NCI-H446 (cell line): ENCODE data around the gene CSF1R.

Experiments used
- DNase-seq, 2 experiments: peaks; one replicate each; lab custom pipeline; 2025; lab: John Stamatoyannopoulos, UW

Gene CSF1R

GRCh38 chr5:150024346-150024984 lies 61.9 kb downstream of the CSF1R start:
- DNase-seq, result no peak

GRCh38 chr5:150023136-150023535 lies 63.2 kb downstream of the CSF1R start:
- DNase-seq, result no peak

GRCh38 chr5:150022681-150023080 lies 63.7 kb downstream of the CSF1R start:
- no peak for DNase-seq

GRCh38 chr5:150022158-150022531 lies 64.2 kb downstream of the CSF1R start:
- no peak for DNase-seq

GRCh38 chr5:150021491-150022157 lies 64.7 kb downstream of the CSF1R start:
- DNase-seq, result no peak

GRCh38 chr5:150020249-150020648 lies 66.1 kb downstream of the CSF1R start:
- no peak for DNase-seq

GRCh38 chr5:150017226-150018005 lies 68.9 kb downstream of the CSF1R start:
- DNase-seq, result no peak

GRCh38 chr5:150016537-150016936 lies 69.8 kb downstream of the CSF1R start:
- no peak for DNase-seq

GRCh38 chr5:150015415-150015814 lies 70.9 kb downstream of the CSF1R start:
- no peak for DNase-seq

- no peak for DNase-seq
Measured at GRCh38 chr5:150014456-150014855, 71.9 kb downstream of the CSF1R start.

GRCh38 chr5:150013931-150014330 lies 72.4 kb downstream of the CSF1R start:
- DNase-seq, result no peak

GRCh38 chr5:150009671-150010387 lies 76.5 kb downstream of the CSF1R start:
- no peak for DNase-seq

- no peak for DNase-seq
Measured at GRCh38 chr5:150007050-150007449, 79.3 kb downstream of the CSF1R start.

- no peak for DNase-seq
Measured at GRCh38 chr5:150006318-150006717, 80.0 kb downstream of the CSF1R start.
